K562 (cell line): Measurements from ENCODE around the gene RCC2. TPM values are rescaled to one million over a fixed set of nuclear protein-coding genes. Genes with fewer than 3 reads are reported as not detected.

Experiments used
- ATF1 ChIP-seq, 2 experiments: fragments of 450-650 bp in 1 of 2; IDR thresholded peaks; 2 replicates each; pipeline ENCODE4 v1.6.1; 2016; ENCODE audit warnings: missing compliant biosample characterization in 1 of 2, missing genetic modification characterization in 1 of 2
- CBFA2T2 ChIP-seq: fragments of 450-650 bp; conservative IDR thresholded peaks from 2 replicates; pipeline ENCODE4 v1.6.1; 2017; ENCODE audit warnings: mild to moderate bottlenecking
- FOXA3 ChIP-seq, 2 experiments: fragments of 450-650 bp in 1 of 2; sonication (generic) in 1 of 2; formaldehyde crosslinking; IDR thresholded peaks in 1 of 2; conservative IDR thresholded peaks in 1 of 2; 2 replicates each; pipeline versions ENCODE4 v1.4.0 to v1.8.0; 2020 to 2022; ENCODE audit warnings: mild to moderate bottlenecking in 2 of 2, missing genetic modification reagents in 1 of 2
- FOXK1 ChIP-seq: sonication (generic); formaldehyde crosslinking; IDR thresholded peaks from 2 replicates; pipeline ENCODE4 v1.8.0; 2022; ENCODE audit warnings: missing genetic modification reagents, mild to moderate bottlenecking, borderline replicate concordance
- LCOR ChIP-seq: sonication (generic); formaldehyde crosslinking; IDR thresholded peaks from 2 replicates; pipeline ENCODE4 v1.8.0; 2022; ENCODE audit warnings: mild to moderate bottlenecking, missing genetic modification reagents
- POLR2AphosphoS2 ChIP-seq: IDR thresholded peaks from 2 replicates; pipeline ENCODE4 v1.6.1; 2012; ENCODE audit warnings: low read length, improper control_type of control experiment
- PTRF ChIP-seq: fragments of 450-650 bp; IDR thresholded peaks from 2 replicates; pipeline ENCODE4 v1.6.1; 2016; ENCODE audit warnings: mild to moderate bottlenecking, missing genetic modification characterization, missing compliant biosample characterization
- RBBP5 ChIP-seq: fragments of 200-600 bp; sonication (generic); IDR thresholded peaks from 2 replicates; pipeline ENCODE4 v1.6.1; 2012; ENCODE audit warnings: borderline replicate concordance, mild to moderate bottlenecking, low read length, control low read depth, inconsistent platforms; ENCODE audit not compliant: insufficient read depth, poor library complexity, severe bottlenecking
- SREBF1 ChIP-seq: fragments of 150-350 bp; IDR thresholded peaks from 2 replicates; pipeline ENCODE4 v1.6.1; 2014; ENCODE audit warnings: antibody characterized with exemption, low read depth, low read length, borderline replicate concordance
- TBL1XR1 ChIP-seq, 2 experiments: IDR thresholded peaks; 2 replicates each; pipeline ENCODE4 v1.6.1; 2012; ENCODE audit warnings: improper control_type of control experiment in 2 of 2, low read length in 2 of 2, mild to moderate bottlenecking in 1 of 2
- TRIM28 ChIP-seq: fragments of 450-650 bp; IDR thresholded peaks from 2 replicates; pipeline ENCODE4 v1.6.1; 2017
- ZFX ChIP-seq: sonication (generic); formaldehyde crosslinking; IDR thresholded peaks from 2 replicates; pipeline ENCODE4 v1.8.0; 2022; ENCODE audit warnings: mild to moderate bottlenecking, missing genetic modification reagents, moderate library complexity
- ZKSCAN3 ChIP-seq: fragments of 250-450 bp; sonication (Bioruptor Pico); IDR thresholded peaks from 2 replicates; pipeline ENCODE4 v1.4.0; 2020
- polyA plus RNA-seq, 8 experiments: library from polyadenylated mRNA; depleted of rRNA in 4 of 8; stranded (reverse) in 5 of 8; unstranded in 3 of 8; fragments of >200 nt; fragmentation: Nextera tagmentation in 2 of 8; fragmentation: Illumina TruSeq in 1 of 8; extraction: Ambion mirVana in 2 of 8; extraction: Trizol in 1 of 8; gene quantifications; 2 replicates each; pipeline versions ENCODE4 v1.2.1 to v1.2.3, GENCODE V29; 2011 to 2014; ENCODE audit warnings: inconsistent platforms in 1 of 8, missing spikeins in 1 of 8
- total RNA-seq, 7 experiments: library from RNA; depleted of rRNA in 6 of 7; stranded (reverse); fragments of >200 nt in 6 of 7; fragmentation: Illumina TruSeq in 2 of 7; extraction: Trizol in 2 of 7; gene quantifications; 2 replicates each; pipeline versions ENCODE4 v1.2.1 to v1.2.3, GENCODE V29; 2011 to 2021; ENCODE audit warnings: low replicate concordance in 1 of 7
- TF ChIP-seq, protein P1 (sequence below): fragments of 250-450 bp; sonication (Bioruptor Pico); IDR thresholded peaks from 2 replicates; pipeline ENCODE4 v1.4.0; 2020
- TF ChIP-seq, protein P2 (sequence below), 2 experiments: fragments of 250-450 bp in 1 of 2; fragments of 450-650 bp in 1 of 2; sonication (Bioruptor Pico) in 1 of 2; IDR thresholded peaks; 2 replicates each; pipeline versions ENCODE4 v1.6.1 to v1.8.0; 2016 to 2021; ENCODE audit warnings: mild to moderate bottlenecking in 2 of 2, moderate library complexity in 2 of 2, missing compliant biosample characterization in 1 of 2, missing genetic modification characterization in 1 of 2
- TF ChIP-seq, protein P3 (sequence below), 2 experiments: IDR thresholded peaks; 2 replicates each; pipeline ENCODE4 v1.6.1; 2011; ENCODE audit warnings: borderline replicate concordance in 1 of 2, control low read depth in 1 of 2, low read depth in 1 of 2, low read length in 1 of 2, mild to moderate bottlenecking in 1 of 2, mixed read lengths in 1 of 2, moderate library complexity in 1 of 2; ENCODE audit not compliant: insufficient read depth in 1 of 2, insufficient read length in 1 of 2, poor library complexity in 1 of 2, severe bottlenecking in 1 of 2; ENCODE audit errors: extremely low read depth in 1 of 2
- TF ChIP-seq, protein P4 (sequence below): sonication (generic); formaldehyde crosslinking; IDR thresholded peaks from 2 replicates; pipeline ENCODE4 v1.8.0; 2022; ENCODE audit warnings: missing genetic modification reagents, mild to moderate bottlenecking, moderate library complexity, borderline replicate concordance

The RCC2 gene
- total and polyA plus RNA-seq, 9 of the 15 experiments (the other 6 are each of a cell fraction or from before 2014, with no cell fraction given), result 31.8 to 292 (median 116) TPM

DNA sequence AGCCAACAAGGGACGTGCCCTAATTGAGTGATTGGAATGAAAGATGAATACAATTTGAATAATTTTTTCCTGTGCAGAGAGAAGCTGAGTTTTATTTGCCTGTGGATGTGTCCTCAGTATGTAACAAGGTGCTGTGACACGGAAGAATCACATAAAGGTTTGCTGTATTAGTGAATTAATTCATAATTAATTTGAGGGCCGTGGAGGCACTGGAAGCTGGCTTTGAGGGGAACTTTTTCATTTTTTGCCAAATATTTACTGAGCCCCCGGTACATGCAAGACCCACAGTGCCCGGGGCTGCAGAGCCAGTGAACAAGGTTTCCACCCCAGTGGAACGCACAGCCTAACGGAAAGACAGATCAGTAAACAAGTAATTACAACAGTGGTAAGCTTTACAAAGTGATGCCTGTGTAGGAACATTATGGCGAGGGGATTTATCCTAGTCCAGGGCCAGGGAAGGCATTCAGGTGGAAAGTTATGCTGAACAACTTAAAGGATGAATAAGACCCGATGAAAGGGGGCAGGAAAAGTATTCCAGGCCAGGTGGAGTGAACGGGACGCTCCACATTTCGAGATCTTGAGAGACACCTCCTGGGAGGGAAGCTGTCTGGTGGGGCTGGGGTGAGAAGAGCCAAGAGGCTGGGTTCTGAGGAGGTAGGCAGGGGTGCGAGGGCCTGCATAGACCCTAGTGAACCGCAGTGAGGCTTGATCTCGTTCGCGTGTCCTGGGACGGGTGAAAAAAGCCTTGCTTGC is 773 bp upstream of the RCC2 start (continued):
- TF ChIP-seq FOXK1 (CRISPR knock-in tag) (no peak), PTRF (tag) (no peak), LCOR (CRISPR knock-in tag) (peak; percentile 33; the same call in 1 of the 2 replicates), ZFX (CRISPR knock-in tag) (peak; percentile 39; the same call in 1 of the 2 replicates), RBBP5 (peak; percentile 20), ZKSCAN3 (CRISPR knock-in tag) (0 out of 2 replicates have a peak, but pooled peaks have one; percentile 15), FOXA3 (CRISPR knock-in tag; conservative IDR thresholded peaks at IDR 0.05 in 1 of 2, IDR thresholded peaks at IDR 0.05 in 1 of 2) (0 out of 4 replicates have a peak, but pooled peaks of 1 of the 2 experiments have one; percentile 11), TRIM28 (0 out of 2 replicates have a peak, but pooled peaks have one; percentile 7), TBL1XR1 (IDR thresholded peaks at IDR 0.05; ENCODE audit: low read length in 2 of 2) (peak; percentile 5 to 63; a peak in 3 of 4 replicates), ATF1 (CRISPR knock-in tag; IDR thresholded peaks at IDR 0.05) (no peak), ATF1 (tag; IDR thresholded peaks at IDR 0.05) (0 out of 2 replicates have a peak, but pooled peaks have one; percentile 12), SREBF1 (no peak), CBFA2T2 (no peak), POLR2AphosphoS2 (peak; percentile 18; the same call in 1 of the 2 replicates)
- TF ChIP-seq, protein P1, sequence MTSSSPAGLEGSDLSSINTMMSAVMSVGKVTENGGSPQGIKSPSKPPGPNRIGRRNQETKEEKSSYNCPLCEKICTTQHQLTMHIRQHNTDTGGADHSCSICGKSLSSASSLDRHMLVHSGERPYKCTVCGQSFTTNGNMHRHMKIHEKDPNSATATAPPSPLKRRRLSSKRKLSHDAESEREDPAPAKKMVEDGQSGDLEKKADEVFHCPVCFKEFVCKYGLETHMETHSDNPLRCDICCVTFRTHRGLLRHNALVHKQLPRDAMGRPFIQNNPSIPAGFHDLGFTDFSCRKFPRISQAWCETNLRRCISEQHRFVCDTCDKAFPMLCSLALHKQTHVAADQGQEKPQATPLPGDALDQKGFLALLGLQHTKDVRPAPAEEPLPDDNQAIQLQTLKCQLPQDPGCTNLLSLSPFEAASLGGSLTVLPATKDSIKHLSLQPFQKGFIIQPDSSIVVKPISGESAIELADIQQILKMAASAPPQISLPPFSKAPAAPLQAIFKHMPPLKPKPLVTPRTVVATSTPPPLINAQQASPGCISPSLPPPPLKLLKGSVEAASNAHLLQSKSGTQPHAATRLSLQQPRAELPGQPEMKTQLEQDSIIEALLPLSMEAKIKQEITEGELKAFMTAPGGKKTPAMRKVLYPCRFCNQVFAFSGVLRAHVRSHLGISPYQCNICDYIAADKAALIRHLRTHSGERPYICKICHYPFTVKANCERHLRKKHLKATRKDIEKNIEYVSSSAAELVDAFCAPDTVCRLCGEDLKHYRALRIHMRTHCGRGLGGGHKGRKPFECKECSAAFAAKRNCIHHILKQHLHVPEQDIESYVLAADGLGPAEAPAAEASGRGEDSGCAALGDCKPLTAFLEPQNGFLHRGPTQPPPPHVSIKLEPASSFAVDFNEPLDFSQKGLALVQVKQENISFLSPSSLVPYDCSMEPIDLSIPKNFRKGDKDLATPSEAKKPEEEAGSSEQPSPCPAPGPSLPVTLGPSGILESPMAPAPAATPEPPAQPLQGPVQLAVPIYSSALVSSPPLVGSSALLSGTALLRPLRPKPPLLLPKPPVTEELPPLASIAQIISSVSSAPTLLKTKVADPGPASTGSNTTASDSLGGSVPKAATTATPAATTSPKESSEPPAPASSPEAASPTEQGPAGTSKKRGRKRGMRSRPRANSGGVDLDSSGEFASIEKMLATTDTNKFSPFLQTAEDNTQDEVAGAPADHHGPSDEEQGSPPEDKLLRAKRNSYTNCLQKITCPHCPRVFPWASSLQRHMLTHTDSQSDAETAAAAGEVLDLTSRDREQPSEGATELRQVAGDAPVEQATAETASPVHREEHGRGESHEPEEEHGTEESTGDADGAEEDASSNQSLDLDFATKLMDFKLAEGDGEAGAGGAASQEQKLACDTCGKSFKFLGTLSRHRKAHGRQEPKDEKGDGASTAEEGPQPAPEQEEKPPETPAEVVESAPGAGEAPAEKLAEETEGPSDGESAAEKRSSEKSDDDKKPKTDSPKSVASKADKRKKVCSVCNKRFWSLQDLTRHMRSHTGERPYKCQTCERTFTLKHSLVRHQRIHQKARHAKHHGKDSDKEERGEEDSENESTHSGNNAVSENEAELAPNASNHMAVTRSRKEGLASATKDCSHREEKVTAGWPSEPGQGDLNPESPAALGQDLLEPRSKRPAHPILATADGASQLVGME (CRISPR knock-in tag), result 0 out of 2 replicates have a peak, but pooled peaks have one; percentile 53
- TF ChIP-seq, protein P2, sequence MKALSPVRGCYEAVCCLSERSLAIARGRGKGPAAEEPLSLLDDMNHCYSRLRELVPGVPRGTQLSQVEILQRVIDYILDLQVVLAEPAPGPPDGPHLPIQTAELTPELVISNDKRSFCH (CRISPR knock-in tag; IDR thresholded peaks at IDR 0.05), result no peak
- TF ChIP-seq, protein P2 (tag; IDR thresholded peaks at IDR 0.05), result peak; percentile 22; the same call in 1 of the 2 replicates
- TF ChIP-seq, protein P3, sequence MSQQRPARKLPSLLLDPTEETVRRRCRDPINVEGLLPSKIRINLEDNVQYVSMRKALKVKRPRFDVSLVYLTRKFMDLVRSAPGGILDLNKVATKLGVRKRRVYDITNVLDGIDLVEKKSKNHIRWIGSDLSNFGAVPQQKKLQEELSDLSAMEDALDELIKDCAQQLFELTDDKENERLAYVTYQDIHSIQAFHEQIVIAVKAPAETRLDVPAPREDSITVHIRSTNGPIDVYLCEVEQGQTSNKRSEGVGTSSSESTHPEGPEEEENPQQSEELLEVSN (IDR thresholded peaks at IDR 0.05; ENCODE audit: borderline replicate concordance in 1 of 2, extremely low read depth in 1 of 2, insufficient read depth in 1 of 2, insufficient read length in 1 of 2, low read depth in 1 of 2, low read length in 1 of 2, poor library complexity in 1 of 2, severe bottlenecking in 1 of 2), result peak in 1 of 2 experiments; percentile 26
- TF ChIP-seq, protein P4, sequence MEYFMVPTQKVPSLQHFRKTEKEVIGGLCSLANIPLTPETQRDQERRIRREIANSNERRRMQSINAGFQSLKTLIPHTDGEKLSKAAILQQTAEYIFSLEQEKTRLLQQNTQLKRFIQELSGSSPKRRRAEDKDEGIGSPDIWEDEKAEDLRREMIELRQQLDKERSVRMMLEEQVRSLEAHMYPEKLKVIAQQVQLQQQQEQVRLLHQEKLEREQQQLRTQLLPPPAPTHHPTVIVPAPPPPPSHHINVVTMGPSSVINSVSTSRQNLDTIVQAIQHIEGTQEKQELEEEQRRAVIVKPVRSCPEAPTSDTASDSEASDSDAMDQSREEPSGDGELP (CRISPR knock-in tag), result 0 out of 2 replicates have a peak, but pooled peaks have one; percentile 23
